Activated naive CD4-positive, alpha-beta T cell treated with Interleukin-2 at 50 U/mL for 16 hours (primary cell): ENCODE measurements around the gene POLR3H.

Source experiments
- DNase-seq: peaks from one replicate; pipeline ENCODE4 v3.0.0-alpha.2; 2020

POLR3H gene

GRCh38 chr22:41532908-41533825 lies 11.1 kb downstream of the POLR3H start:
- peak; percentile 70 for DNase-seq

DNA sequence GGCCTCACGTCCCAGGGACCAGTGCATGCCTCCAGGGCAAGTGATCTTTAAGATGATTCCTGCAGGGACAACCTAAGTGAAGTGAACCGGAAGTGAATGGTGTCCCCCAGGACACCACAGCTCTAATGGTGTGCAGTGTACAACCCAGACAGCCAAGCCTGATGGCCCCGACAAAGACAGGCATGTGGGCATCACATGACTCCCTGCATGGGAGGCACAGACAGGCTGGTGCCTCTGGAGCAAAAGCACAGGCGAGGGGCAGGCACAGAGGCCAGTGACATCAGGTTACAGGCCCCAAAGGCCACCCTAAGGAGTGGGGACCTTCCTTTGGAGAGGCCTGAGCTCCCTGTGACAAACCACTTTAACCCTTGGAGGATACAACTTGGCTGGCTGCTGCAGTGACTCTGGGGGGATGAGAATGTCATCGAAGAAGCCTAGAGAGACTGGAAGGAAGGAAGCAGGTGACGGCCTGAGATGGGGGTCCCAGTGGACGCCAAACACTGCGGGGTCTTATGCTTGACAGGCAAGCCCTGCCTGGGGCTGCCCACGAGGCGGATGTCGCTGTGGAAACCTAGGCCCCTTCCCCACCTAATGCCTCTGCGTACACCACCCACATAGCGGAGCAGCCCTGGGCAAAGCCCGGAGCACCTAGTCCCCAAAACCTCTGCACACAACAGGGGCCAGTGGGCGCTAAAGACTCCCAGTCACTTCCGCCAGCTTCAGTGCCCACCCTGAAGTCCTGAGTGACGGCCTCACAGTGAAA lies 12.4 kb downstream of the POLR3H start:
- no peak for DNase-seq

DNA sequence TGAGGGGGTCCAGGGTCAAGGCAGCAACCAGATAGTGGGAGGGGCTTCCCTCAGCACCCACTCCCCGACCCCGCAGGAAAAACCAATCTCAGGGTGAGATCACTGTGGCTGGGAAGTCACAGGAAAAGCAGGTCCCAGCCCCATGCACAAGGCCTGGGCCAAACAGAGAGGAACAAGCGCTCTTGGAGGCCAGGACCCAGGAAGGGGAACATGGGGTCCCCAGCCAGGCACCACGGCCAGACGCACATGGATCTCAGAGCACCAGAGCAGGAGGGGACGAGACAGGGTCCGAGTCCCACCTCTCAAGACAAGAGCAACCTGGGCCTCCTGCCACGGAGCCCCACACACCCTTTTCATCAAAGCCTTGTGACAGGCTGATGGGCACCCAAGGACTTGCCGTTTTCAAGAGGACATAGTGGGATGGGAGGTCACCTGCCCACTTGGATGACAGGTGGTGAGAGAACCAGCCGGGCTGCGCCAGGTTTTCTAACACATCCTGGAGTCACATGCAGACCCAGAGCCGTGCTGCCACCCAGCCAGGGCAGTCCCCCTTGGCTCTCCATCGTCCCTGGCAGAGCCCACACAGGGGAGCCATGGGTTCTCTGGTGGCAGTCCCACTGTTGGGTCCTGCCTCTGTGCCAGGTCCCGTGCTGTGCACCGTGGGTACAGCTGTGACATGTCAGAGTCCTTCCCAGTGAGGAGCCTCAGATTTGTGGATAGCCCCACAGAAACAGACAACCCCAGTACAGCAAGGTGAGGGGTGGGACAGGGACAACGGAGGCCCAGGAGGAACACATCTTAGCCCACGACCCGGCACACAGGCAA lies 13.2 kb downstream of the POLR3H start:
- no peak for DNase-seq

DNA sequence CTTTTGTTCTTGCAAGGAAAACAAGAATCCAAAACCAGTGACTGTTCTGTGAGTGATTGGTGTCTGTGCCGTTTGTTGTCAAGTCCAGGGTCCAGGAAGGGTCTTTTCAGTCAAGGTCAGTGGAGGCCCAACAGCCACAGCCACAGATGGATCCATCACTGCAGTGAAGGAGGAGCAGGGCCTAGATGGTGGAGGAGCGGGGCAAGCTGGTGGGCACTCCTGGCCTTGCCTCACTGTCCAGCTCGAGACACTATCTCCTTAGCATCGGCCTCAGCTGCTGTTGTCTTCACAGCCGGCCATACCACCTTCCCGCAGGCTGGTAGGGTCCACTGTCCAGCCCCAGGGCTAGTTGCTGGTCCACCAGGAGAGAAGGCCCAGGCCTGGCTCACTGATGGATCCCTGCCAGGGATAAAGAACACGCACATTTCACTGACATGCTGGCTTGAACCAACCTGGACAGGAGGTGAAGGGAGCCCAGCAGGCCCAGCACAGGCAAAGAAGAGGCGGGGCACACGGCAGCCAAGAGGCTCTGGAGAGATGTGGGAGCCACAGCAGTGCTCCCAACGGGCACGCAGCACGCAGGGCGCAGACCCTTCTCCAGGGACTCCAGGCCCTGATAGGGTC lies 15.2 kb downstream of the POLR3H start:
- no peak for DNase-seq

GRCh38 chr22:41528132-41528766 lies 16.0 kb downstream of the POLR3H start:
- no peak for DNase-seq

GRCh38 chr22:41526830-41527799 lies 17.2 kb downstream of the POLR3H start:
- DNase-seq: peak; percentile 71

DNA sequence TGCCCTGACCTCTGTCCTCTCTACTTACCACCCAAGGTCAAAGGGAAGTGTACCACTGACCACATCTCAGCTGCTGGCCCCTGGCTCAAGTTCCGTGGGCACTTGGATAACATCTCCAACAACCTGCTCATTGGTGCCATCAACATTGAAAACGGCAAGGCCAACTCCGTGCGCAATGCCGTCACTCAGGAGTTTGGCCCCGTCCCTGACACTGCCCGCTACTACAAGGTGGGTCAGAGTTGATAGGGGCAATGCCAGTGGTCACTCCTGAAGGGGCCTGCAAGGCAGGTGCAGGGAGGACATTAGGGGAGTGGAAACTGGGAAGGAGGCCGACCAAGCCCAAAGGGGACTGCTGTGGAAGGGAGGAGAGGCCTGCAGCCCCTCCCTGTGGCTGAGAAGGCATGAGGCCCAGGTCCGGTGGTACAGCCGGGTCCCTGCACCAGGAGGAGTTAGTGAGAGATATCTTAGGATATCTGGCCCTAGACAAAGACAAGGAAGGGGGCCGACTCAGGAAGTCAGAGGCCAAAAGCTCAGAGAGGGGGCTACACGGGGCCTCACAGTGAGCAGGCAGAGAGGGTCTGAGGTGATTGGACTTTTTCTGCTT lies 17.9 kb downstream of the POLR3H start:
- DNase-seq: no peak

- DNase-seq: no peak
Measured at GRCh38 chr22:41525450-41526225, 18.6 kb downstream of the POLR3H start.

GRCh38 chr22:41524809-41525449 lies 19.3 kb downstream of the POLR3H start:
- peak; percentile 57 for DNase-seq

DNA sequence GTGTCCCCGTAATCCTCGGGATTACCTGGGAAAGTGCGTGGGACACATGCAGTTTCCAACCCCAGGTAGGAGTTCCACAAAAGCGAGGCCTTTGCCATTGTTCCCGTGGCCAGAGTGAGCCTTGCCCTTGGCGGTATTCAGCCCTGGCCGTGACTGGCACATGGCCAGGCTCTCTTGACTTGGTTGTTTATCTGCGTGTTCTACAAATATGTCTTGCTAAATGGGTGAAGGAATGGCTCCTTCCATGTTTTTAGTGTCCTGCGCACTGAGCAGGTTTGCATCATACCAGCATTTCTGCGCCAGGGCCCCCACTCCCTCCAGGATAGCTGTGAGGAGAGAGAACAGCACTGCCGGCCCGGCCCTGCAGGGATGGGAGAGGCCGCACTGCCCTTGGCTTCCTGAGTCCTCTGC lies 20.0 kb downstream of the POLR3H start:
- DNase-seq: no peak

DNA sequence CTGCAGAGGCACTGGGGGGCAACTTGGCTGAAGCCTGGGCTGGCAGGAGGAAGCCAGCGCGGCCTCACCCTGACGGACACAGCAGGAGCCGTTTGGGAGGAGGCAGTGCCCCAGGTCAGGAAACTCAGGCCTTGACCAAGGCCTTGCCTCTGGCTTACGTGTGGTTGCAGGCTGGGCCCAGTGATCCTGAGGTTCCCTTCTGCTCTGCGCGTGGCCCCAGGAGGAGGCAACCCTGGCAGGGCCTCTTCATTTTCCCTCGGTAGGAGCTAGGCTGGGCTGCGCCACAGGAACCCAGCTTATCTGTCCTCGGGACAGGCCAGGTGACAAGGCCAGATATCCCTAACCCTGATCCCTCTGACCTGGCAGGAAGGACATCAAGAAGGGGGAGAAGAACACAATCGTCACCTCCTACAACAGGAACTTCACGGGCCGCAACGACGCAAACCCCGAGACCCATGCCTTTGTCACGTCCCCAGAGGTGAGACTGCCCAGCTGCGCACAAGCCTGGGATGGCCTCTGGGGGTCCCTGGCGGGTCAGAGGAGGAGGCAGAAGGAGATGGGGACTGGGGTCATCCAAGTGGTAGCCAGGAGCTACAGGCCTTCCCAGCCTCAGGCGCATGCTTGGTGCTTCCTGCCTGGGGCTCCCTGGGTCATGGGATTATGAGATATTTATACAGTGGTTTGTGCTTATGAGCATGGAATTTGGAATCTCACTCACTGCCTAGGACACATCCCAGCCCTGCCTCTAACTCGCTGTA lies 20.6 kb downstream of the POLR3H start:
- DNase-seq: no peak

- DNase-seq: no peak
Measured at GRCh38 chr22:41522813-41523212, 21.5 kb downstream of the POLR3H start.

DNA sequence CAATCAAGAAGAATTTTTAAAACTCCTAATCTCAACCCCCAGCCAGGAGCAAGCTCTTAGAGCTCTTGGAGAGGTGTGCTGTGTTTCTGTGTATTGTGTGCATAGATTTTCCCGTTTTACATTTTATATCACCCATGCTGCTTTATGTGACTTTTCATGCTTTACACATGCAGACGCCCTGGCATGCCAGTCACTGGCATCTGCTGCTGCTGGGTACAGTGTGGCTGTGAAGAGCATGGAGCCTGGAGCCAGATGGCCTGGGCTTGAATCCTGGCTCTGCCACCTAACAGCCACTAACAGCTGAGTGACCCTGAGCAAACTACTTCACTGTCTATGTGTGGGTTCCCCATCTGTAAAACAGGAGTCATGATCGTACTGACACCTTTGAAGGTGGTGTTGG lies 23.1 kb downstream of the POLR3H start:
- DNase-seq: no peak

GRCh38 chr22:41518048-41518347 lies 26.3 kb downstream of the POLR3H start:
- no peak for DNase-seq

DNA sequence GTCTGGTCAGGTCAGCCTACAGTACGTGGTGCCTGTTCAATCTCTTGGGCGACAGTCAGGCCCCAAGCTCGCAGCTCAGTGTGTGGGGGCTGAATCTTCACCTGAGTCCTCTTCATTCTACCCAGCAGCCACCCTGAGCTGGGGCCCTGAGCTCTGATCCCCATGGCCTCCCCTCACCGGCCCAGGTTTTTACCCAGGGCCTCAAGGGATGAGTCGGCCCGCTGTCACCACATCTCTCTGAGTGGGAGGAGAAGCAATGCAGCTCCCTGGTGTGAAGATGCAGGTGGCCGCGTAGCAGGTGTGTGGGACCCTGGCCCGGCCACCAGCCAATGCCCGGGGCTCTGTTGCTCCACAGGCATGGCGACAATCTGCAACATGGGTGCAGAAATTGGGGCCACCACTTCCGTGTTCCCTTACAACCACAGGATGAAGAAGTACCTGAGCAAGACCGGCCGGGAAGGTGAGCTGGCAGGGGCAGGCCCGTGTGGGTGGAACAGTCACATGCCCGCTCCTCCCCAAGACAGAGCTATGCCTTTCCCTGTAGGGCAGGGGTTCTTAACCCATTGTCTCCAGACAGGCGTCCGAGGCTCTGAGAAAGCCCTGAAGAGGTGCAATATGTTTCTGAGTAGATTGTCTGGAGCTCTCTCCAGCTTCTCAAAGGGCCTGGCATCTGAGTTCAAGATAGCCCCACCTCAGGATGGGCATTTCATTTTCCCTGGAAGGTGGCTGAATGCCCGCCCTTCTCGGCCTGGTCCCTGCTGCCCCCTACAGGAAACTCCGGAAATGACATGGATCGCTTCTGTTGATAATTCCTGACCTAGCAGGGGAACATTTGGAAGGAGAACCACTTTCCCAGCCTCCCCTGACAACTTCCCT lies 26.9 kb downstream of the POLR3H start:
- DNase-seq: peak; percentile 45

DNA sequence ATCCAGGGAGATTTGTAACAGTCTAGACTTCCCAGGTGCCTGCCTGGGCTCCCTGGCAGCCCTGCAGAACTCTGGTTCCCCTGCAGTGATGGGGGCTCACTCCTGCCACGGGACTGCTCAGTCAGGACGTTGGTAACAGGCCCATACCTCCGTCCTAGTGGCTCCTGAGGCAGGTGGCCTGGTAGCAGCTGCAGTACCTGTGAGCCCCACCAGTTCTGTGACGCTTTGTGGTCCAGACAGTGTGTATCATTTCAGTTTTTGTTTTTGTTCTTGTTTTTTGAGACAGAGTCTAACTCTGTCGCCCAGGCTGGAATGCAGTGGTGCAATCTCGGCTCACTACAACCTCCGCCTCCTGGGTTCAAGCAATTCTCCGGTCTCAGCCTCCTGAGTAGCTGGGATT lies 27.8 kb downstream of the POLR3H start:
- DNase-seq: no peak

GRCh38 chr22:41513391-41513790 lies 30.9 kb downstream of the POLR3H start:
- DNase-seq: no peak
